ENCODE measurements around the gene APBA2. TPM values are rescaled to one million over a fixed set of nuclear protein-coding genes. Genes with fewer than 3 reads are reported as not detected.

APBA2 gene
- total RNA-seq, 1 donor from 2014 or later: 0.38 TPM

- H3K27ac ChIP-seq (replicated peaks): no peak overlapping the region
Measured at GRCh38 chr15:28954466-28955159, 68.8 kb downstream of the APBA2 start.

GRCh38 chr15:28955160-28955992 is 69.6 kb downstream of the APBA2 start:
- no peak for DNase-seq
- no peak overlapping the region for H3K27ac ChIP-seq (replicated peaks)
- H3K9me3 ChIP-seq (replicated peaks): no peaks in the 10 kb centered on the region
- H3K27me3 ChIP-seq (ENCODE audit: low read depth): peaks cover 58% of the 10 kb centered on the region
- H3K4me1 ChIP-seq: no peaks in the 10 kb centered on the region
- H3K4me3 ChIP-seq: no peak overlapping the region
- H3K36me3 ChIP-seq: no peaks in the 10 kb centered on the region
- TF ChIP-seq CTCF (IDR thresholded peaks at IDR 0.05; ENCODE audit: borderline replicate concordance): no peak
- intact Hi-C loops (cut with micrococcal nuclease): no loop called here

More at GRCh38 chr15:28954466-28955159, 68.8 kb downstream of the APBA2 start:
- Histone ChIP-seq H3K4me1 (no peaks in the 10 kb centered on the region), H3K9me3 (replicated peaks) (no peaks in the 10 kb centered on the region), H3K36me3 (no peaks in the 10 kb centered on the region), H3K4me3 (no peak overlapping the region), H3K27me3 (ENCODE audit: low read depth) (peaks cover 55% of the 10 kb centered on the region)
- TF ChIP-seq CTCF (IDR thresholded peaks at IDR 0.05; ENCODE audit: borderline replicate concordance): no peak
- intact Hi-C loops (cut with micrococcal nuclease): no loop called here
- no peak for DNase-seq

GRCh38 chr15:28955993-28956421 is 70.2 kb downstream of the APBA2 start:
- Histone ChIP-seq H3K36me3 (no peaks in the 10 kb centered on the region), H3K27ac (replicated peaks) (no peak overlapping the region), H3K9me3 (replicated peaks) (no peaks in the 10 kb centered on the region), H3K4me1 (no peaks in the 10 kb centered on the region), H3K4me3 (no peak overlapping the region), H3K27me3 (ENCODE audit: low read depth) (peaks cover 58% of the 10 kb centered on the region)
- intact Hi-C loops (cut with micrococcal nuclease): no loop called here
- TF ChIP-seq CTCF (IDR thresholded peaks at IDR 0.05; ENCODE audit: borderline replicate concordance): no peak
- DNase-seq: no peak

GRCh38 chr15:28956491-28956890 is 70.7 kb downstream of the APBA2 start:
- no peak for TF ChIP-seq CTCF (IDR thresholded peaks at IDR 0.05; ENCODE audit: borderline replicate concordance)
- H3K9me3 ChIP-seq (replicated peaks): no peaks in the 10 kb centered on the region
- no peak overlapping the region for H3K27ac ChIP-seq (replicated peaks)
- H3K4me3 ChIP-seq: no peak overlapping the region
- no peak for DNase-seq
- intact Hi-C loops (cut with micrococcal nuclease): no loop called here
- peaks cover 55% of the 10 kb centered on the region for H3K27me3 ChIP-seq (ENCODE audit: low read depth)
- no peaks in the 10 kb centered on the region for H3K4me1 ChIP-seq
- H3K36me3 ChIP-seq: no peaks in the 10 kb centered on the region

- intact Hi-C loops (cut with micrococcal nuclease): no loop called here
- H3K4me3 ChIP-seq: no peak overlapping the region
- no peaks in the 10 kb centered on the region for H3K9me3 ChIP-seq (replicated peaks)
- no peaks in the 10 kb centered on the region for H3K36me3 ChIP-seq
- no peak overlapping the region for H3K27ac ChIP-seq (replicated peaks)
- no peak for DNase-seq
- peaks cover 45% of the 10 kb centered on the region for H3K27me3 ChIP-seq (ENCODE audit: low read depth)
- H3K4me1 ChIP-seq: no peaks in the 10 kb centered on the region
- TF ChIP-seq CTCF (IDR thresholded peaks at IDR 0.05; ENCODE audit: borderline replicate concordance): no peak
Measured at GRCh38 chr15:28957606-28958498, 72.1 kb downstream of the APBA2 start.

Measured in left ventricle myocardium inferior (tissue), 1 donor.